Hepatic stellate cell (primary cell): Measurements from ENCODE around the gene KPNB1.

Source experiments
- DNase-seq: peaks from one replicate; pipeline ENCODE4 v3.0.0; 2011; ENCODE audit warnings: low spot score

KPNB1 gene

GRCh38 chr17:47728214-47728877 lies 78.6 kb downstream of the KPNB1 start:
- no peak for DNase-seq

- DNase-seq, result no peak
Measured at GRCh38 chr17:47729476-47729875, 79.8 kb downstream of the KPNB1 start.

- DNase-seq, result no peak
Measured at GRCh38 chr17:47730681-47731080, 81.0 kb downstream of the KPNB1 start.

GRCh38 chr17:47731396-47731795 lies 81.7 kb downstream of the KPNB1 start:
- no peak for DNase-seq

GRCh38 chr17:47732399-47733046 lies 82.8 kb downstream of the KPNB1 start:
- DNase-seq, result no peak

GRCh38 chr17:47733047-47733673 lies 83.4 kb downstream of the KPNB1 start, which contains the start of gene TBX21:
Gene TBX21 (plus strand): TSS chr17:47733236. CDS start chr17:47733455, 219 bp downstream.
- DNase-seq, result no peak

- no peak for DNase-seq
Measured at GRCh38 chr17:47733674-47734410, 84.1 kb downstream of the KPNB1 start.

- no peak for DNase-seq
Measured at GRCh38 chr17:47735139-47735464, 85.4 kb downstream of the KPNB1 start.
